GM23248 (cell line): ENCODE data around the gene KCNQ2. TPM values are rescaled to one million over a fixed set of nuclear protein-coding genes. Genes with fewer than 3 reads are reported as not detected.

Experiments used
- DNase-seq: peaks from one replicate; pipeline ENCODE4 v3.0.0-alpha.2; 2015
- H2AFZ ChIP-seq: fragments of 200-600 bp; sonication (generic); 2 replicates; pipeline ENCODE4 v1.6.1; 2016; ENCODE audit warnings: antibody characterized with exemption
- H3F3A ChIP-seq: fragments of 200-600 bp; sonication (generic); 2 replicates; pipeline ENCODE4 v1.6.1; 2016; ENCODE audit warnings: mild to moderate bottlenecking, antibody characterized with exemption, mixed run types; ENCODE audit not compliant: insufficient read depth
- H3K27ac ChIP-seq: fragments of 200-600 bp; sonication (generic); 2 replicates; pipeline ENCODE4 v1.5.1; 2016; ENCODE audit warnings: mild to moderate bottlenecking
- H3K27me3 ChIP-seq: fragments of 200-600 bp; sonication (generic); replicated peaks from 2 replicates; pipeline ENCODE4 v1.6.1; 2016; ENCODE audit warnings: mild to moderate bottlenecking; ENCODE audit not compliant: insufficient read depth
- H3K36me3 ChIP-seq: fragments of 200-600 bp; sonication (generic); 2 replicates; pipeline ENCODE4 v1.6.1; 2016; ENCODE audit warnings: low read depth, mild to moderate bottlenecking
- H3K4me1 ChIP-seq: fragments of 200-600 bp; sonication (generic); 2 replicates; pipeline ENCODE4 v1.6.1; 2016; ENCODE audit warnings: mild to moderate bottlenecking; ENCODE audit not compliant: insufficient read depth
- H3K4me2 ChIP-seq: fragments of 200-600 bp; sonication (generic); one replicate; pipeline ENCODE4 v1.6.1; 2016; ENCODE audit warnings: mild to moderate bottlenecking; ENCODE audit not compliant: unreplicated experiment
- H3K4me3 ChIP-seq: fragments of 200-600 bp; sonication (generic); 2 replicates; pipeline ENCODE4 v1.5.1; 2016; ENCODE audit warnings: mild to moderate bottlenecking
- H3K79me2 ChIP-seq: fragments of 200-600 bp; sonication (generic); 2 replicates; pipeline ENCODE4 v1.6.1; 2016; ENCODE audit warnings: mild to moderate bottlenecking; ENCODE audit not compliant: insufficient read depth
- H3K9ac ChIP-seq: fragments of 200-600 bp; sonication (generic); 2 replicates; pipeline ENCODE4 v1.6.1; 2016; ENCODE audit warnings: mild to moderate bottlenecking
- H3K9me2 ChIP-seq: fragments of 200-600 bp; sonication (generic); 2 replicates; pipeline ENCODE4 v1.6.1; 2016; ENCODE audit warnings: mixed run types, mild to moderate bottlenecking, moderate library complexity; ENCODE audit not compliant: insufficient read depth
- H3K9me3 ChIP-seq: fragments of 200-600 bp; sonication (generic); one replicate; pipeline ENCODE4 v1.6.1; 2017; ENCODE audit warnings: low read depth
- H4K20me1 ChIP-seq: fragments of 200-600 bp; sonication (generic); 2 replicates; pipeline ENCODE4 v1.6.0; 2016; ENCODE audit not compliant: insufficient read depth
- EZH2 ChIP-seq: fragments of 200-600 bp; sonication (generic); IDR thresholded peaks from 2 replicates; pipeline ENCODE4 v1.6.1; 2018; ENCODE audit warnings: antibody characterized with exemption, mild to moderate bottlenecking; ENCODE audit not compliant: insufficient read depth, poor library complexity, severe bottlenecking
- EZH2phosphoT487 ChIP-seq: fragments of 200-600 bp; sonication (generic); IDR thresholded peaks from 2 replicates; pipeline ENCODE4 v1.6.1; 2018; ENCODE audit warnings: antibody characterized with exemption, moderate library complexity, mild to moderate bottlenecking, low read depth; ENCODE audit not compliant: insufficient read depth
- WGBS, 2 experiments: methylation state at CpG; one replicate each; pipeline ENCODE4 v1.1.6; 2015 to 2017; ENCODE audit warnings: low lambda C conversion rate in 2 of 2, low coverage in 1 of 2; ENCODE audit errors: missing lambda C conversion rate in 2 of 2; 5-methylcytosine and 5-hydroxymethylcytosine counted together
- in situ Hi-C: fragments of 300-500 bp; cut with MboI; formaldehyde crosslinking; loops from 2 replicates; pipeline ENCODE4 v1.15.0; 2020
- polyA plus RNA-seq: library from polyadenylated mRNA; unstranded; fragments of >200 nt; fragmentation: Nextera tagmentation; extraction: Ambion mirVana; gene quantifications from 2 replicates; pipeline ENCODE4 v1.2.1, GENCODE V29; 2016
- total RNA-seq: library from RNA; depleted of rRNA; stranded (reverse); fragments of >200 nt; shearing (Covaris generic); gene quantifications from 2 replicates; pipeline ENCODE4 v1.2.3, GENCODE V29; 2014

KCNQ2 gene
- total and polyA plus RNA-seq, 2 experiments from 2014 or later: 0.38 TPM; not detected in 1

GRCh38 chr20:63399596-63400375, 72.7 kb downstream of the KCNQ2 start:
- no peak for DNase-seq
- Histone ChIP-seq H3K4me1 (no peaks in the 10 kb centered on the region), H2AFZ (no peak overlapping the region), H3F3A (no peaks in the 10 kb centered on the region), H4K20me1 (no peaks in the 10 kb centered on the region), H3K27ac (no peak overlapping the region), H3K4me2 (no peak overlapping the region), H3K9me2 (no peaks in the 10 kb centered on the region), H3K4me3 (no peak overlapping the region), H3K9ac (no peak overlapping the region), H3K79me2 (no peaks in the 10 kb centered on the region), H3K27me3 (peaks cover 14% of the 10 kb centered on the region; the same call in 1 of the 2 replicates), H3K36me3 (no peaks in the 10 kb centered on the region), H3K9me3 (no peaks in the 10 kb centered on the region)
- in situ Hi-C loops: no loop called here
- TF ChIP-seq EZH2 (no peak), EZH2phosphoT487 (no peak)
- WGBS, 2 experiments: 70 to 73% methylated on average over 22 to 41 of the region's 41 CpGs

GRCh38 chr20:63398744-63399514, 73.5 kb downstream of the KCNQ2 start:
- Histone ChIP-seq H3K4me3 (no peak overlapping the region), H3K79me2 (no peaks in the 10 kb centered on the region), H3K9me2 (no peaks in the 10 kb centered on the region), H3K4me2 (no peak overlapping the region), H4K20me1 (no peaks in the 10 kb centered on the region), H3K9me3 (no peaks in the 10 kb centered on the region), H3K4me1 (no peaks in the 10 kb centered on the region), H3K9ac (no peak overlapping the region), H2AFZ (no peak overlapping the region), H3K27ac (no peak overlapping the region), H3K27me3 (peaks cover 18% of the 10 kb centered on the region; the same call in 1 of the 2 replicates), H3K36me3 (no peaks in the 10 kb centered on the region), H3F3A (no peaks in the 10 kb centered on the region)
- in situ Hi-C loops: no loop called here
- no peak for DNase-seq
- 53 to 60% methylated on average over 22 to 26 of the region's 27 CpGs for WGBS, 2 experiments
- TF ChIP-seq EZH2phosphoT487 (no peak), EZH2 (no peak)

DNA sequence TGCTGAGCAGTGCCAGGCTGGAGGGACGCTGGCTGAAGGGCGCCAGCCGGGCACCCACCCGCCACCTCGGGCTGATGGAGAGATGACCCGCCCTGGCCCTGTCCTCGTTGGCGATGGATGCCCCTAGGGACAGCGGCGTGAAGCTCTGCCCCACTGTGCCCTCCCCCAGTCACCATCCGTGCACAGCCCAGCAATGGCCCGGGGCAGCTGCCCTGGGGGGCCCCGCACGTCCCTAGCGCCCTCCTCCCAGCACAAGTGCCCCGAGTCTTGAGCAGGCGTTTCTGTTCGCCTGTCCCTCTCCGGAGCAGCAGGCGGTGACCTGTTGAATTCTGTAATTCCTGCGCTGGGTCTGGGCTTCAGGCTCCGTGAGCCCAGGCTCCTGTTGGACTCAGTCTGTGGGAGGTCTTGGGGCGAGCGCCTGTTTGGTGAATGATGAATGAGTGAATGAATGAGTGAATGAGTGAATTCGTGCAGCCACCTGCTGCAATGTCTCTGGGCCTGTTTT, 74.5 kb downstream of the KCNQ2 start:
- Histone ChIP-seq H3K9ac (no peak overlapping the region), H3K4me3 (no peak overlapping the region), H3K27me3 (peaks cover 24% of the 10 kb centered on the region; the same call in 1 of the 2 replicates), H3K27ac (no peak overlapping the region), H3K4me2 (no peak overlapping the region), H3K36me3 (no peaks in the 10 kb centered on the region), H4K20me1 (no peaks in the 10 kb centered on the region), H3K9me2 (no peaks in the 10 kb centered on the region), H3K9me3 (no peaks in the 10 kb centered on the region), H3F3A (no peaks in the 10 kb centered on the region), H3K79me2 (no peaks in the 10 kb centered on the region), H2AFZ (no peak overlapping the region), H3K4me1 (no peaks in the 10 kb centered on the region)
- no peak for DNase-seq
- TF ChIP-seq EZH2phosphoT487: no peak
- no peak for TF ChIP-seq EZH2
- WGBS, 2 experiments: 50 to 61% methylated on average over 15 to 25 of the region's 25 CpGs
- in situ Hi-C loops: no loop called here

DNA sequence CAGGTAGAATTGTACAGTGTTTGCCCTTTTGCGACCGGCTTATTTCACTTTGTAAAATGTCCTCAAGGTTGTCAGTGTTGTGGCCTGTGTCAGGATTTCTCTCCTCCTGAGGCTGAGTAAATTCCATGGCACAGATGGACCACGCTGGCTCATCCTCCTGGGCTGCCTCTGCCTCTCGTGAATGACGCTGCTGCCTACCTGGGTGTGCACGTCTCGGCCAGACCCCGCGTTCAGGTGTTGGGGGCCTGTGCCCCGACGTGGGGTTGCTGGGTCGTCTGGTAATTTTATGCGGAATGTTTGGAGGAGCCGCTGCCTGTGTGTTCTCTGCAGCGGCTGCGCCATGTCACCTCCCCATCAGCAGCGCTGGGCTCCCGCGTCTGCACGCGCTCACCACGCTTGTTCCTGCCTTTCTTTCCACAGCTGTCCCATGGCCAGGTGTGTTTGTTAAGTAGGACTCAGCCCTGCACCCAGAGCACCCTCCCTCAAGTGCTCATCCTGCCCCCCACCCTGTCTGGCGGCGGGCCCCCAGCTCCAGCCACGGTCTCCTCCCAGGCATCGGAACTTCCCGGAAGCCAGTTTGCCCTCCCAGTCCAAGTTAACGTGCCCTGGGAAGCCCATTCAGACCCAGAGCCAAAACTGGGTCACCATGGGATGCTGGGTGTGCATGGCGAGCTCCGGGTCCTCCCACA, 75.2 kb downstream of the KCNQ2 start:
- Histone ChIP-seq H3K27me3 (peaks cover 24% of the 10 kb centered on the region; the same call in 1 of the 2 replicates), H3F3A (no peaks in the 10 kb centered on the region), H3K4me3 (no peak overlapping the region), H3K4me1 (no peaks in the 10 kb centered on the region), H3K79me2 (no peaks in the 10 kb centered on the region), H3K36me3 (no peaks in the 10 kb centered on the region), H3K9me2 (no peaks in the 10 kb centered on the region), H3K9me3 (no peaks in the 10 kb centered on the region), H2AFZ (no peak overlapping the region), H4K20me1 (no peaks in the 10 kb centered on the region), H3K9ac (no peak overlapping the region), H3K27ac (no peak overlapping the region), H3K4me2 (no peak overlapping the region)
- in situ Hi-C loops: no loop called here
- TF ChIP-seq EZH2phosphoT487 (no peak), EZH2 (no peak)
- DNase-seq: no peak
- WGBS, 2 experiments: 59 to 65% methylated on average over 29 to 30 of the region's 30 CpGs
